ENCODE measurements around the gene EXOC3L4.
"Not testable (repeated sequence)": the region's sequence is repeated elsewhere in the genome, so short reads cannot be mapped to it uniquely, and the experiment has no call there.

Gene EXOC3L4

GRCh38 chr14:103151270-103151945 is 56.9 kb downstream of the EXOC3L4 start:
- no peak for DNase-seq (ENCODE audit: low spot score)

GRCh38 chr14:103155010-103155409 is 60.5 kb downstream of the EXOC3L4 start:
- DNase-seq (ENCODE audit: low spot score) = peak; percentile 72

- not testable (repeated sequence) for DNase-seq (ENCODE audit: low spot score)
Observed at GRCh38 chr14:103155416-103155815, 60.9 kb downstream of the EXOC3L4 start.

GRCh38 chr14:103155826-103156394 is 61.4 kb downstream of the EXOC3L4 start:
- no peak for DNase-seq (ENCODE audit: low spot score)

- no peak for DNase-seq (ENCODE audit: low spot score)
Observed at GRCh38 chr14:103156651-103157378, 62.3 kb downstream of the EXOC3L4 start.

GRCh38 chr14:103157969-103158368 is 63.4 kb downstream of the EXOC3L4 start:
- DNase-seq (ENCODE audit: low spot score) = no peak

GRCh38 chr14:103158688-103159087 is 64.2 kb downstream of the EXOC3L4 start:
- no peak for DNase-seq (ENCODE audit: low spot score)
